HEK293 (cell line): ENCODE results near the gene SH2D2A.

ENCODE experiments used
- BCL11A ChIP-seq: fragments of 450-650 bp; formaldehyde crosslinking; IDR thresholded peaks from 2 replicates; pipeline ENCODE4 v1.5.1; 2016; ENCODE audit warnings: low read depth, missing biosample characterization, missing genetic modification characterization
- GLI4 ChIP-seq: fragments of 450-650 bp; formaldehyde crosslinking; IDR thresholded peaks from 2 replicates; pipeline ENCODE4 v1.5.1; 2016; ENCODE audit warnings: missing biosample characterization, missing genetic modification characterization
- KLF16 ChIP-seq: fragments of 450-650 bp; formaldehyde crosslinking; IDR thresholded peaks from 2 replicates; pipeline ENCODE4 v1.5.1; 2017; ENCODE audit warnings: missing biosample characterization, missing genetic modification characterization
- ZBTB7A ChIP-seq: fragments of 450-650 bp; formaldehyde crosslinking; IDR thresholded peaks from 2 replicates; pipeline ENCODE4 v1.5.1; 2016; ENCODE audit warnings: low read depth, missing biosample characterization, missing genetic modification characterization
- ZBTB8A ChIP-seq: fragments of 450-650 bp; formaldehyde crosslinking; IDR thresholded peaks from 2 replicates; pipeline ENCODE4 v1.5.1; 2016; ENCODE audit warnings: missing biosample characterization, missing genetic modification characterization
- ZFP37 ChIP-seq: fragments of 450-650 bp; formaldehyde crosslinking; IDR thresholded peaks from 2 replicates; pipeline ENCODE4 v1.5.1; 2016; ENCODE audit warnings: missing biosample characterization, missing genetic modification characterization
- ZNF324 ChIP-seq: fragments of 450-650 bp; formaldehyde crosslinking; IDR thresholded peaks from 2 replicates; pipeline ENCODE4 v1.5.1; 2016; ENCODE audit warnings: missing biosample characterization, missing genetic modification characterization
- ZNF416 ChIP-seq: fragments of 450-650 bp; formaldehyde crosslinking; IDR thresholded peaks from 2 replicates; pipeline ENCODE4 v1.5.1; 2016; ENCODE audit warnings: missing biosample characterization, missing genetic modification characterization
- ZNF529 ChIP-seq: fragments of 450-650 bp; formaldehyde crosslinking; IDR thresholded peaks from 2 replicates; pipeline ENCODE4 v1.5.1; 2017; ENCODE audit warnings: missing genetic modification characterization, missing biosample characterization; ENCODE audit not compliant: insufficient replicate concordance
- ZNF623 ChIP-seq: fragments of 450-650 bp; formaldehyde crosslinking; IDR thresholded peaks from 2 replicates; pipeline ENCODE4 v1.5.1; 2016; ENCODE audit warnings: missing biosample characterization, missing genetic modification characterization
- ZNF843 ChIP-seq: fragments of 450-650 bp; formaldehyde crosslinking; IDR thresholded peaks from 2 replicates; pipeline ENCODE4 v1.5.1; 2016; ENCODE audit warnings: missing biosample characterization, missing genetic modification characterization
- TF ChIP-seq, protein P1 (sequence below): fragments of 450-650 bp; formaldehyde crosslinking; IDR thresholded peaks from 2 replicates; pipeline ENCODE4 v1.5.1; 2016; ENCODE audit warnings: missing biosample characterization, missing genetic modification characterization
- TF ChIP-seq, protein P2 (sequence below): sonication (generic); formaldehyde crosslinking; IDR thresholded peaks from 2 replicates; pipeline ENCODE4 v1.8.1; 2022; ENCODE audit warnings: mild to moderate bottlenecking, moderate library complexity, missing genetic modification reagents

DNA sequence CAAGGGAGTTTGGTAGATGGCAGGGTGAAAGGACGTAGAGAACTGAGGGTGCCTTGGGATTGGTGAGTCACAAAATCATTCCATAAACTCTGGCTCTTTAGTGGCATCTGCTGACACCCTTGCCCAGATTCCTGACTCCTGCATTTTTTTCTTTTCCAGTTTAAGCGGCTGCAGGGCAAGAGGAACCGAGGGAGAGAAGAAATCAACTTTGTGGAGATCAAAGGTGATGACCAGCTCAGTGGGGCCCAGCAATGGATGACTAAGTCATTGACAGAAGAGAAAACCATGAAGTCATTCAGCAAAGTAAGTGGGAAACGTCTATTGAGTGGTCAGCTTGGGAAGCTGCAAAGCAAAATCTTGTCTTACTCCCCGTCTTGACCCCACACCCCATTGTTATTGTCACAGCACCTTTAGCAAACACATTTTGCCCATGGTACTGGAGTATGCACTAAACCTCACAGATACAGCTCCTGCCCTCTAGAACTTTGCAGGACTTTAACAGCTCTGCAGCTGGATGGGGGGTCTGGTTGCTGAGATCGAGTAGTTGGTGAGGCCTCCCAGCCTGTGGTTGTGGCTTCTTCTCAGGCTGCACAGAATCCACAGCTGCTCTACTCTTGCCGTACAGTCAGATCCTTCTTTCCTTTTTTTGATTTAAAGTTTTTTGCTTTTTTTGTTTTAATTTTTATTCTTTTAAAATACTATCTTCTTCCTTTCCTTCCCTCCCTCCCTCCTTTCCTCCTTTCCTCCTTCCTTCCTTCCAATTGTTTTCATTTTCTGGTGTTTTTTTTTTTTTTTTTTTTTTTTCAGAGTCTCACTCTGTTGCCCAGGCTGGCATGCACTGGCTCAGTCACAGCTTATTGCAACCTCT is 21.9 kb downstream of the SH2D2A start:
- TF ChIP-seq, protein P1, sequence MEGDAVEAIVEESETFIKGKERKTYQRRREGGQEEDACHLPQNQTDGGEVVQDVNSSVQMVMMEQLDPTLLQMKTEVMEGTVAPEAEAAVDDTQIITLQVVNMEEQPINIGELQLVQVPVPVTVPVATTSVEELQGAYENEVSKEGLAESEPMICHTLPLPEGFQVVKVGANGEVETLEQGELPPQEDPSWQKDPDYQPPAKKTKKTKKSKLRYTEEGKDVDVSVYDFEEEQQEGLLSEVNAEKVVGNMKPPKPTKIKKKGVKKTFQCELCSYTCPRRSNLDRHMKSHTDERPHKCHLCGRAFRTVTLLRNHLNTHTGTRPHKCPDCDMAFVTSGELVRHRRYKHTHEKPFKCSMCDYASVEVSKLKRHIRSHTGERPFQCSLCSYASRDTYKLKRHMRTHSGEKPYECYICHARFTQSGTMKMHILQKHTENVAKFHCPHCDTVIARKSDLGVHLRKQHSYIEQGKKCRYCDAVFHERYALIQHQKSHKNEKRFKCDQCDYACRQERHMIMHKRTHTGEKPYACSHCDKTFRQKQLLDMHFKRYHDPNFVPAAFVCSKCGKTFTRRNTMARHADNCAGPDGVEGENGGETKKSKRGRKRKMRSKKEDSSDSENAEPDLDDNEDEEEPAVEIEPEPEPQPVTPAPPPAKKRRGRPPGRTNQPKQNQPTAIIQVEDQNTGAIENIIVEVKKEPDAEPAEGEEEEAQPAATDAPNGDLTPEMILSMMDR: no peak
- TF ChIP-seq ZBTB7A (no peak), ZNF416 (tag by site-specific recombination) (no peak), ZNF324 (tag by site-specific recombination) (no peak), ZFP37 (no peak), GLI4 (no peak), ZNF623 (tag by site-specific recombination) (no peak), KLF16 (tag by site-specific recombination) (no peak), ZBTB8A (tag by site-specific recombination) (no peak), ZNF843 (tag by site-specific recombination) (no peak), ZNF529 (tag by site-specific recombination) (no peak), BCL11A (tag by site-specific recombination) (no peak)
- TF ChIP-seq, protein P2, sequence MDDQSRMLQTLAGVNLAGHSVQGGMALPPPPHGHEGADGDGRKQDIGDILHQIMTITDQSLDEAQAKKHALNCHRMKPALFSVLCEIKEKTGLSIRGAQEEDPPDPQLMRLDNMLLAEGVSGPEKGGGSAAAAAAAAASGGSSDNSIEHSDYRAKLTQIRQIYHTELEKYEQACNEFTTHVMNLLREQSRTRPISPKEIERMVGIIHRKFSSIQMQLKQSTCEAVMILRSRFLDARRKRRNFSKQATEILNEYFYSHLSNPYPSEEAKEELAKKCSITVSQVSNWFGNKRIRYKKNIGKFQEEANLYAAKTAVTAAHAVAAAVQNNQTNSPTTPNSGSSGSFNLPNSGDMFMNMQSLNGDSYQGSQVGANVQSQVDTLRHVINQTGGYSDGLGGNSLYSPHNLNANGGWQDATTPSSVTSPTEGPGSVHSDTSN (CRISPR knock-in tag): no peak
